Transverse colon (tissue), 4 donors: ENCODE data around the gene KCNIP3. TPM values are rescaled to one million over a fixed set of nuclear protein-coding genes. Genes with fewer than 3 reads are reported as not detected.

Source experiments
- DNase-seq: peaks from one replicate; pipeline ENCODE4 v3.0.0-alpha.2; 2019
- H3K27ac ChIP-seq, 4 donors: fragments of 200-600 bp; sonication (generic); 2 replicates each; pipeline ENCODE4 v1.5.1; 2016 to 2018; ENCODE audit warnings: inconsistent platforms in 4 of 4
- H3K27me3 ChIP-seq: fragments of 200-600 bp; sonication (generic); 2 replicates; pipeline ENCODE4 v1.5.1; 2017; ENCODE audit warnings: inconsistent platforms
- H3K36me3 ChIP-seq, 4 donors: fragments of 200-600 bp; sonication (generic); 2 replicates each; pipeline ENCODE4 v1.5.1; 2017 to 2019; ENCODE audit warnings: inconsistent platforms in 4 of 4
- H3K4me1 ChIP-seq, 4 donors: fragments of 200-600 bp; sonication (generic); 2 replicates each; pipeline ENCODE4 v1.5.1; 2017 to 2020; ENCODE audit warnings: inconsistent platforms in 4 of 4
- H3K4me3 ChIP-seq, 4 donors: fragments of 200-600 bp; sonication (generic); 1 replicate in 1 of 4; 2 replicates in 3 of 4; pipeline versions ENCODE4 v1.5.1 to v1.6.1; 2017 to 2019; ENCODE audit warnings: inconsistent platforms in 4 of 4
- H3K9me3 ChIP-seq, 2 donors: fragments of 200-600 bp; sonication (generic); 2 replicates each; pipeline ENCODE4 v1.5.1; 2017 to 2019; ENCODE audit warnings: inconsistent platforms in 2 of 2
- CTCF ChIP-seq, 5 experiments: fragments of 200-600 bp in 3 of 5; fragments of 450-650 bp in 2 of 5; sonication (generic) in 3 of 5; IDR thresholded peaks; 1 replicate in 2 of 5; 2 replicates in 3 of 5; pipeline ENCODE4 v1.5.1; 2016 to 2017; ENCODE audit warnings: antibody characterized with exemption in 5 of 5, inconsistent platforms in 3 of 5, mild to moderate bottlenecking in 2 of 5, moderate library complexity in 1 of 5
- EP300 ChIP-seq: sonication (generic); formaldehyde crosslinking; IDR thresholded peaks from one replicate; pipeline ENCODE4 v1.6.1; 2017; ENCODE audit warnings: antibody characterized with exemption, low read depth
- POLR2A ChIP-seq: fragments of 450-650 bp; IDR thresholded peaks from one replicate; pipeline ENCODE4 v1.6.1; 2016; ENCODE audit warnings: antibody characterized with exemption, mild to moderate bottlenecking, moderate library complexity
- POLR2AphosphoS5 ChIP-seq, 3 donors: sonication (generic); formaldehyde crosslinking; IDR thresholded peaks; one replicate each; pipeline ENCODE4 v1.6.1; 2016; ENCODE audit warnings: antibody characterized with exemption in 3 of 3
- WGBS, 2 donors: methylation state at CpG; one replicate each; pipeline ENCODE4 v1.1.5; 2018; ENCODE audit warnings: low coverage in 1 of 2; 5-methylcytosine and 5-hydroxymethylcytosine counted together
- in situ Hi-C, 4 donors: fragments of 200-750 bp; cut with MboI; loops; one replicate each; pipeline versions ENCODE4 v1.15.0 to v1.15.1; 2017; ENCODE audit warnings: low sequenced_read_pairs in 3 of 4, low pct_ligation_motif_present in 1 of 4, low pct_unique_long_range_greater_than_20kb in 1 of 4
- intact Hi-C: fragments of 100-400 bp; cut with DNase I; formaldehyde crosslinking; loops from one replicate; pipeline ENCODE4 v1.15.1; 2023; ENCODE audit warnings: low total_unique reads
- total RNA-seq, 4 donors: library from RNA; depleted of rRNA; stranded (reverse); fragments of >200 nt; gene quantifications; one replicate each; pipeline ENCODE4 v1.1.0, GENCODE V29; 2016

Gene KCNIP3
- total RNA-seq, 4 donors from 2014 or later, result 1.8 to 4.0 (median 2.2) TPM

DNA sequence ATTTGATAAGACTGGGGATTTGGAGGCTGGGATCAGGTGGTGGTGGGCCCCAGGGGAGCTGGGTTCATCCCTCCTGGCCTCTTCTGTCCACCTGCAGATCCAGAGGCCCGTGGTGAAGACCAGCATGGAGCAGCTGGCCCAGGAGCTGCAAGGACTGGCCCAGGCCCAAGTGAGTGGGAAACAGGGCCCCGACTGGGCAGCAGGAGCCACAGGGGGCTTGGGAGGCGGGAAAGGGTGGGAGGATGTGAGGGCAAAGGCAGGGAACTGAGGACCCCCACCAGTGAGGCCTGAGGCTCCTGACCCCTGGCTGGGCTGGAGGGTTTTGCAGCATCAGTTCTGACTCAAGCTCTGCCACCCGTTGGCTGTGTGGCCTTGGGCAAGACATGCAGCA, 11.6 kb upstream of the KCNIP3 start:
- 55% methylated on average over 4 of the region's 4 CpGs; no CpG with 5 or more reads in 1 of the 2 donors for WGBS, 2 donors
- no peak for DNase-seq
- no peak overlapping the region for H3K4me3 ChIP-seq

DNA sequence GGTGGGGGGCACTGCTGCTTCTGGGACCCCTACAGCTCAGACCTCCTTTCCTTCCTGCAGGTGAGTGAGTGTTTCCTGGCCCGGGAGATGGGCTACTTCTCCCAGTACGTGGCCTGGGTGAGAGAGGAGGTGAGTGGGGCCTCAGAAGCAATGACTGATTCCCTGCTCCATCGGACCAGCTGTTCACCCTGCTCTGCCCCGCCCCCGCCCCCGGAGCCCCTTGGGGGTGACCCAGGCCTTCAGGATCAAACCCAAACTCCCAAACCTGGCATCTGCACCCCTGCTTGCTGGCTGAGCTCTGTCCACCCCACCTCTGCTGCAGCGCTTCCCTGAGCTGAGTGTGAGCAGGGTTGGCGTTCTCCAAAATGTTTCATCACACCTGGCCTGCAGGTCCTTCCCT, 9.8 kb upstream of the KCNIP3 start:
- no peak overlapping the region for H3K4me3 ChIP-seq
- DNase-seq, result no peak
- TF ChIP-seq EP300 (no peak), POLR2A (no peak), CTCF (IDR thresholded peaks at IDR 0.05) (no peak), POLR2AphosphoS5 (IDR thresholded peaks at IDR 0.05) (no peak)
- H3K27ac ChIP-seq, result no peak overlapping the region
- in situ Hi-C loops, result no loop called here
- H3K36me3 ChIP-seq, result no peaks in the 10 kb centered on the region
- no peaks in the 10 kb centered on the region for H3K9me3 ChIP-seq
- H3K27me3 ChIP-seq, result no peaks in the 10 kb centered on the region
- WGBS, 2 donors, result 90% methylated on average over 7 of the region's 8 CpGs; no CpG with 5 or more reads in 1 of the 2 donors
- intact Hi-C loops, result no loop called here
- no peaks in the 10 kb centered on the region for H3K4me1 ChIP-seq

More for the DNA sequence above, 11.6 kb upstream of the KCNIP3 start:
- no peaks in the 10 kb centered on the region for H3K4me1 ChIP-seq
- in situ Hi-C loops (no loop called here), intact Hi-C loops (no loop called here)
- TF ChIP-seq EP300 (no peak), CTCF (IDR thresholded peaks at IDR 0.05) (no peak), POLR2AphosphoS5 (IDR thresholded peaks at IDR 0.05) (no peak), POLR2A (no peak)
- no peaks in the 10 kb centered on the region for H3K9me3 ChIP-seq
- no peaks in the 10 kb centered on the region for H3K27me3 ChIP-seq
- no peaks in the 10 kb centered on the region for H3K36me3 ChIP-seq
- H3K27ac ChIP-seq, result no peak overlapping the region

DNA sequence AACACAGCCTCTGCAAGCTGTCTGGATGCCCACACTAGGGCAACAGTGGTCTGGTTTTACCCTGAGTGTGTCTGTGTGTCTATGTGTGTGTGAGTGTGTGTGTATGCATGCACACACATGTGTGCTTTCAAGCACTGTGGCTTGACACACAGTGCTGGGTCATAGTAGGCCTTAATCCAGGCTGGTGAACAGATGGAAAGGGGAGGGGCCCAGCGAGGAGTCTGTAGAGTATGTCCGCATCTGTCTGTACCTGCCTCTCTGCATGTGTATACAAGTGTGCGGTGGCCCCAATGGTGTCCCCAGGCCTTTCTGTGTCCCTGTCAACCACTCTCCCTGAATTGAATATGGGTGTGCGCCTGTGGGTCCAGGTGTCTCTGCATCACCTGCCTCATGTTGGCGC, 9.3 kb upstream of the KCNIP3 start:
- in situ Hi-C loops (no loop called here), intact Hi-C loops (no loop called here)
- Histone ChIP-seq H3K4me3 (no peak overlapping the region), H3K36me3 (no peaks in the 10 kb centered on the region), H3K9me3 (no peaks in the 10 kb centered on the region), H3K27me3 (no peaks in the 10 kb centered on the region), H3K4me1 (no peaks in the 10 kb centered on the region), H3K27ac (no peak overlapping the region)
- WGBS, 2 donors, result 86% methylated on average over 5 of the region's 5 CpGs; no CpG with 5 or more reads in 1 of the 2 donors
- no peak for TF ChIP-seq EP300
- TF ChIP-seq POLR2AphosphoS5 (IDR thresholded peaks at IDR 0.05), result no peak
- no peak for TF ChIP-seq CTCF (IDR thresholded peaks at IDR 0.05)
- no peak for TF ChIP-seq POLR2A
- DNase-seq, result no peak

DNA sequence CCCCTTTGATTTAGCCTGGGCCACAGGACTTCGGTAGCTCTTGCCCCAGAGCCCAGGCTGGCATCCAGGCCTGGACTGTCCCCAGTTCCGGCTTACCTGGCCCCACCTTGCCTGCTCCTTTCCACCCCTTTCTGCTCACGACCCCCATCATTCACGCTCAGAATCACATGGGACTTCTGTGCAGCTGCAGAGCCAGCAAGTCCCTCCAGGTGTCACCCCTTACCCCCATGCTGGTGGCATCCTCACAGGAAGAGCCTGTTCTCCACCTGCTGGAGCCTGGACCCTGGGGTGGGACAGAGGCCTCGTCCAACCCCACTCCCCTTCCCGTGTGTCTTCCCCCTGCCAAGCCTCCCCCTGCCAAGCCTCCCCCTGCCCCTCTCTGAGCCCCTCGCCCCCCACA, 7.9 kb upstream of the KCNIP3 start:
- Histone ChIP-seq H3K4me3 (no peak overlapping the region), H3K36me3 (no peaks in the 10 kb centered on the region), H3K27ac (no peak overlapping the region), H3K4me1 (no peaks in the 10 kb centered on the region), H3K9me3 (no peaks in the 10 kb centered on the region), H3K27me3 (no peaks in the 10 kb centered on the region)
- intact Hi-C loops (no loop called here), in situ Hi-C loops (no loop called here)
- WGBS, 2 donors, result 65 to 78% methylated on average over 2 to 7 of the region's 7 CpGs
- TF ChIP-seq EP300 (no peak), CTCF (IDR thresholded peaks at IDR 0.05) (no peak), POLR2AphosphoS5 (IDR thresholded peaks at IDR 0.05) (no peak), POLR2A (no peak)
- DNase-seq, result no peak
